B cell (primary cell): ENCODE measurements around the gene ZNF407. TPM values are rescaled to one million over a fixed set of nuclear protein-coding genes. Genes with fewer than 3 reads are reported as not detected.

Source experiments
- ATAC-seq: fragments of 200-7000 bp; cut with Tn5 transposase; one replicate; pipeline ENCODE4 v1.10.0; 2021; ENCODE audit warnings: low read depth, mild to moderate bottlenecking, moderate number of reproducible peaks, moderate library complexity
- CTCF ChIA-PET: fragments of 350-600 bp; sonication (Branson Sonifier 250); formaldehyde crosslinking; loops from one replicate; lab custom pipeline; 2021; ENCODE audit warnings: antibody characterized with exemption, inconsistent platforms; lab: Charles Lee
- POLR2A ChIA-PET: fragments of 350-600 bp; sonication (Branson Sonifier 250); formaldehyde crosslinking; loops from one replicate; lab custom pipeline; 2021; ENCODE audit warnings: antibody characterized with exemption; lab: Charles Lee
- DNase-seq: peaks from one replicate; pipeline ENCODE4 v3.0.0; 2013
- H2AFZ ChIP-seq: 2 replicates; pipeline ENCODE4 v1.6.1; 2012; ENCODE audit warnings: mild to moderate bottlenecking, low read depth, low read length; ENCODE audit not compliant: insufficient read depth, poor library complexity, severe bottlenecking
- H3K27ac ChIP-seq, 2 donors: 1 replicate in 1 of 2; 2 replicates in 1 of 2; pipeline ENCODE4 v1.5.1; 2012 to 2013; ENCODE audit warnings: low read length in 2 of 2, mild to moderate bottlenecking in 2 of 2, moderate library complexity in 1 of 2
- H3K27me3 ChIP-seq, 4 experiments: fragments of 200-600 bp in 1 of 4; sonication (generic) in 1 of 4; replicated peaks in 1 of 4; 1 replicate in 2 of 4; 2 replicates in 2 of 4; pipeline versions ENCODE4 v1.6.1 to v1.7.0; 2013 to 2016; ENCODE audit warnings: low read length in 3 of 4, mild to moderate bottlenecking in 2 of 4, mixed read lengths in 1 of 4, moderate library complexity in 1 of 4; ENCODE audit not compliant: insufficient read depth in 4 of 4, control insufficient read depth in 3 of 4; ENCODE audit errors: control extremely low read depth in 1 of 4
- H3K36me3 ChIP-seq, 2 experiments: replicated peaks in 1 of 2; 1 replicate in 1 of 2; 2 replicates in 1 of 2; pipeline versions ENCODE4 v1.6.1 to v1.7.1; 2013; ENCODE audit warnings: low read length in 1 of 2; ENCODE audit not compliant: insufficient read depth in 2 of 2, control insufficient read depth in 1 of 2; ENCODE audit errors: control extremely low read depth in 1 of 2, extremely low read depth in 1 of 2
- H3K4me1 ChIP-seq, 2 donors: fragments of 200-600 bp in 1 of 2; sonication (generic) in 1 of 2; 1 replicate in 1 of 2; 2 replicates in 1 of 2; pipeline versions ENCODE4 v1.5.1 to v1.6.1; 2013 to 2017; ENCODE audit warnings: low read length in 2 of 2; ENCODE audit not compliant: control insufficient read depth in 2 of 2, insufficient read depth in 2 of 2
- H3K4me2 ChIP-seq: replicated peaks from 2 replicates; pipeline ENCODE3; 2012; ENCODE audit warnings: mild to moderate bottlenecking, low read depth, low read length; ENCODE audit not compliant: poor library complexity, severe bottlenecking
- H3K4me3 ChIP-seq, 5 experiments: fragments of 200-600 bp in 1 of 5; sonication (generic) in 1 of 5; 1 replicate in 3 of 5; 2 replicates in 2 of 5; pipeline versions ENCODE4 v1.5.1 to v1.7.0; 2011 to 2016; ENCODE audit warnings: low read length in 4 of 5, mild to moderate bottlenecking in 4 of 5, low read depth in 2 of 5, control low read depth in 1 of 5, moderate library complexity in 1 of 5; ENCODE audit not compliant: insufficient read depth in 1 of 5; ENCODE audit errors: control extremely low read depth in 1 of 5, extremely low read depth in 1 of 5
- H3K79me2 ChIP-seq: fragments of 200-600 bp; sonication (generic); one replicate; pipeline ENCODE4 v1.6.0; 2016; ENCODE audit warnings: low read length; ENCODE audit not compliant: control insufficient read depth, insufficient read depth
- H3K9ac ChIP-seq: fragments of 200-600 bp; sonication (generic); 2 replicates; pipeline ENCODE4 v1.6.1; 2017; ENCODE audit warnings: mild to moderate bottlenecking, low read length, moderate library complexity
- H3K9me3 ChIP-seq, 3 donors: one replicate each; pipeline versions ENCODE4 v1.6.1 to v1.7.1; 2013; ENCODE audit warnings: low read length in 2 of 3; ENCODE audit not compliant: control insufficient read depth in 2 of 3, insufficient read depth in 1 of 3; ENCODE audit errors: control extremely low read depth in 1 of 3
- H4K20me1 ChIP-seq: 2 replicates; pipeline ENCODE4 v1.6.0; 2012; ENCODE audit warnings: mild to moderate bottlenecking, low read length; ENCODE audit not compliant: insufficient read depth, control insufficient read depth, poor library complexity, severe bottlenecking
- H3K27ac Mint-ChIP-seq: one replicate; pipeline ENCODE4 v1.8.0; 2021; ENCODE audit warnings: mixed read lengths
- H3K27me3 Mint-ChIP-seq: one replicate; pipeline ENCODE4 v1.8.0; 2021; ENCODE audit warnings: mixed read lengths
- H3K4me1 Mint-ChIP-seq: one replicate; pipeline ENCODE4 v1.8.0; 2021; ENCODE audit warnings: mixed read lengths
- H3K4me3 Mint-ChIP-seq: one replicate; pipeline ENCODE4 v1.8.0; 2021; ENCODE audit warnings: mixed read lengths
- H3K9me3 Mint-ChIP-seq: one replicate; pipeline ENCODE4 v1.8.0; 2022; ENCODE audit warnings: mixed read lengths; ENCODE audit not compliant: insufficient read depth
- CTCF ChIP-seq: fragments of 200-600 bp; IDR thresholded peaks from one replicate; pipeline ENCODE4 v1.8.0; 2022; ENCODE audit warnings: antibody characterized with exemption, mild to moderate bottlenecking
- EZH2 ChIP-seq: IDR thresholded peaks from 2 replicates; pipeline ENCODE4 v1.6.1; 2012; ENCODE audit warnings: borderline replicate concordance, low read depth, mild to moderate bottlenecking, moderate library complexity, low read length; ENCODE audit not compliant: insufficient read depth, poor library complexity, severe bottlenecking
- WGBS: methylation state at CpG from one replicate; pipeline ENCODE4 v1.1.5; 2013; ENCODE audit warnings: missing lambda C conversion rate; ENCODE audit not compliant: insufficient coverage; 5-methylcytosine and 5-hydroxymethylcytosine counted together
- intact Hi-C: fragments of 100-400 bp; cut with micrococcal nuclease; formaldehyde crosslinking; loops from one replicate; pipeline ENCODE4 v1.10.0; 2022
- polyA plus RNA-seq: library from polyadenylated mRNA; depleted of rRNA; stranded (reverse); fragments of >200 nt; gene quantifications from 2 replicates; pipeline ENCODE4 v1.2.3, GENCODE V29; 2012
- total RNA-seq, 2 donors: library from RNA; stranded (reverse); fragments of 120-200 nt in 1 of 2; gene quantifications; 1 replicate in 1 of 2; 2 replicates in 1 of 2; pipeline versions ENCODE4 v1.2.3 to v1.2.4, GENCODE V29; 2013 to 2022

Gene ZNF407
- total and polyA plus RNA-seq, 2 donors (not counting 1 experiment from before 2014, with no cell fraction given) = 4.5 to 37.1 TPM

GRCh38 chr18:75074196-75075015, 476.7 kb downstream of the ZNF407 start:
- no peak overlapping the region for H3K4me2 ChIP-seq
- H3K27ac ChIP-seq = no peak overlapping the region
- no peak for DNase-seq
- 89% methylated on average over 12 of the region's 13 CpGs for WGBS
- Mint-ChIP-seq H3K4me3 (no peak overlapping the region), H3K9me3 (peaks cover 14% of the 10 kb centered on the region), H3K4me1 (peaks cover 26% of the 10 kb centered on the region), H3K27ac (no peak overlapping the region), H3K27me3 (no peaks in the 10 kb centered on the region)
- H3K4me1 ChIP-seq = peaks cover 20 to 21% of the 10 kb centered on the region in 2 donors
- H3K4me3 ChIP-seq = no peak overlapping the region
- ChIA-PET POLR2A (no interaction called here), CTCF (no interaction called here)
- no peaks in the 10 kb centered on the region for H4K20me1 ChIP-seq
- ATAC-seq = no peak
- intact Hi-C loops = no loop called here
- H3K9ac ChIP-seq = no peak overlapping the region
- TF ChIP-seq CTCF (no peak), EZH2 (no peak)
- no peaks in the 10 kb centered on the region for H3K36me3 ChIP-seq
- H3K9me3 ChIP-seq = peaks cover 0 to 70% (median 23%) of the 10 kb centered on the region in 3 donors
- H3K79me2 ChIP-seq = no peaks in the 10 kb centered on the region
- no peaks in the 10 kb centered on the region for H3K27me3 ChIP-seq
- H2AFZ ChIP-seq = no peak overlapping the region

- intact Hi-C loops = no loop called here
- Histone ChIP-seq H3K9ac (no peak overlapping the region), H2AFZ (no peak overlapping the region), H3K4me2 (no peak overlapping the region), H3K27me3 (no peaks in the 10 kb centered on the region), H3K4me1 (peaks cover 16 to 21% of the 10 kb centered on the region in 2 donors), H3K27ac (no peak overlapping the region), H4K20me1 (no peaks in the 10 kb centered on the region), H3K36me3 (no peaks in the 10 kb centered on the region), H3K79me2 (no peaks in the 10 kb centered on the region), H3K9me3 (peaks cover 0 to 70% (median 23%) of the 10 kb centered on the region in 3 donors), H3K4me3 (no peak overlapping the region)
- H3K27me3 Mint-ChIP-seq = no peaks in the 10 kb centered on the region
- peaks cover 21% of the 10 kb centered on the region for H3K4me1 Mint-ChIP-seq
- H3K27ac Mint-ChIP-seq = no peak overlapping the region
- TF ChIP-seq EZH2 = no peak
- TF ChIP-seq CTCF = no peak
- WGBS = 93% methylated on average over 3 of the region's 3 CpGs
- peaks cover 14% of the 10 kb centered on the region for H3K9me3 Mint-ChIP-seq
- ChIA-PET CTCF (no interaction called here), POLR2A (no interaction called here)
- no peak for ATAC-seq
- DNase-seq = no peak
- no peak overlapping the region for H3K4me3 Mint-ChIP-seq
Observed at GRCh38 chr18:75075016-75075305, 477.3 kb downstream of the ZNF407 start.
